ENCODE data around the gene UNC13A.

DNA sequence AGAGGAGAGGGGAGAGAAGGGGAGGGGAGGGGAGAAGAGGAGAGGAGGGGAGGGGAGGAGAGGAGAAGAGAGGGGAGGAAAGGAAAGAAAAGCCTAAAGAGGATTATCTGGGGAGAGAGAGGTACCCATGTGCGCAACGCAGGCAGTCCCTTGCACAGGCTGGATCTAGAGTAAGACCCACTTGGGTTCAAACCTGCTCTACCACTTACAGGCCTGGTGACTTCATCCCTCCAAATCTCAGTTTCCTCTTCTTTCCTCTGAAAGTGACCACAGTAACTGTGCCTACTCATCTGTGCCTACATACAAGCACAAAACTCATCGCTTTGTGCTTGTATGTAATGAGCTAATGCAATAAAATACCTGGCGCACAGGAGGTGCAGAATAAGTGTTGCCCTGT, 30.4 kb upstream of the UNC13A start:
- TF ChIP-seq, protein P1, sequence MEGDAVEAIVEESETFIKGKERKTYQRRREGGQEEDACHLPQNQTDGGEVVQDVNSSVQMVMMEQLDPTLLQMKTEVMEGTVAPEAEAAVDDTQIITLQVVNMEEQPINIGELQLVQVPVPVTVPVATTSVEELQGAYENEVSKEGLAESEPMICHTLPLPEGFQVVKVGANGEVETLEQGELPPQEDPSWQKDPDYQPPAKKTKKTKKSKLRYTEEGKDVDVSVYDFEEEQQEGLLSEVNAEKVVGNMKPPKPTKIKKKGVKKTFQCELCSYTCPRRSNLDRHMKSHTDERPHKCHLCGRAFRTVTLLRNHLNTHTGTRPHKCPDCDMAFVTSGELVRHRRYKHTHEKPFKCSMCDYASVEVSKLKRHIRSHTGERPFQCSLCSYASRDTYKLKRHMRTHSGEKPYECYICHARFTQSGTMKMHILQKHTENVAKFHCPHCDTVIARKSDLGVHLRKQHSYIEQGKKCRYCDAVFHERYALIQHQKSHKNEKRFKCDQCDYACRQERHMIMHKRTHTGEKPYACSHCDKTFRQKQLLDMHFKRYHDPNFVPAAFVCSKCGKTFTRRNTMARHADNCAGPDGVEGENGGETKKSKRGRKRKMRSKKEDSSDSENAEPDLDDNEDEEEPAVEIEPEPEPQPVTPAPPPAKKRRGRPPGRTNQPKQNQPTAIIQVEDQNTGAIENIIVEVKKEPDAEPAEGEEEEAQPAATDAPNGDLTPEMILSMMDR (conservative IDR thresholded peaks at IDR 0.05), result no peak
- no peak for TF ChIP-seq ZFX (IDR thresholded peaks at IDR 0.05)
